Right lobe of liver (tissue), 4 donors: ENCODE measurements around the gene GLCE.

Experiments
- POLR2A ChIP-seq: fragments of 450-650 bp; IDR thresholded peaks from one replicate; pipeline ENCODE4 v1.6.1; 2017; ENCODE audit warnings: antibody characterized with exemption, mild to moderate bottlenecking
- TF ChIP-seq, protein P1 (sequence below), 4 donors: fragments of 200-600 bp in 3 of 4; fragments of 450-650 bp in 1 of 4; IDR thresholded peaks; one replicate each; pipeline versions ENCODE4 v1.5.1 to v1.8.0; 2016 to 2022; ENCODE audit warnings: antibody characterized with exemption in 4 of 4, mild to moderate bottlenecking in 2 of 4
- donor health status: DM: no; HTN: no; CAD: no.
- donor health status: DM: no; HTN: no; CAD: no.
- donor health status: DM: no; HTN: yes; CAD: no.

DNA sequence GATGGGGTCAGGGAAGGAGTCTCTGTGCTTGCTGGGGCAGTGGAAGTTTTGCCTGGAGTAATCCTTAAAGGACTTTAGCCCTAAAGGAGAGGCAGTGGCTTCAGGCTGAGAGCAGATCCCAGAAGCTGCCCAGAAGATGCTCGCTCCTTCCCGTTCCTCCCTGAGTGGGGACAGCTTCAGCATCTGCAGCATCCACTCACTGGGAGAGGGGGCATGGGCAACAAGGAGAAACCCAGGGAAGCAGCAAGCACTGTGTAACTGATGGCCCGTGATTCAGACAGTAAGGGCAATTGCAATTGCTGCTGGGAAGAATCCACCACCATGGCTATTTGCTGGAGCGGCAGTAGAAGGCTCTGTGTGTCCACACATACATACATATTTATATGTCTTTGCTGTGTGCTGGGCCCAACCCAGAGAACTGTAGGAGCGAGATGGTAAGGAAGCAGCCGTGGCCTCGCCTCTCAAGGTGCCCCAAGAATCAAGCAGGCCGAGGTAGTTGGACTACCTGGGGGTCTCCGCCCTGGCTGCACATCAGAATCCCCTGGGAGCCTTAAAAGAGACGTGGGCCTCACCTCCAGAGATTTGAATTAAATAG, 132.5 kb downstream of the GLCE start:
- TF ChIP-seq, protein P1, sequence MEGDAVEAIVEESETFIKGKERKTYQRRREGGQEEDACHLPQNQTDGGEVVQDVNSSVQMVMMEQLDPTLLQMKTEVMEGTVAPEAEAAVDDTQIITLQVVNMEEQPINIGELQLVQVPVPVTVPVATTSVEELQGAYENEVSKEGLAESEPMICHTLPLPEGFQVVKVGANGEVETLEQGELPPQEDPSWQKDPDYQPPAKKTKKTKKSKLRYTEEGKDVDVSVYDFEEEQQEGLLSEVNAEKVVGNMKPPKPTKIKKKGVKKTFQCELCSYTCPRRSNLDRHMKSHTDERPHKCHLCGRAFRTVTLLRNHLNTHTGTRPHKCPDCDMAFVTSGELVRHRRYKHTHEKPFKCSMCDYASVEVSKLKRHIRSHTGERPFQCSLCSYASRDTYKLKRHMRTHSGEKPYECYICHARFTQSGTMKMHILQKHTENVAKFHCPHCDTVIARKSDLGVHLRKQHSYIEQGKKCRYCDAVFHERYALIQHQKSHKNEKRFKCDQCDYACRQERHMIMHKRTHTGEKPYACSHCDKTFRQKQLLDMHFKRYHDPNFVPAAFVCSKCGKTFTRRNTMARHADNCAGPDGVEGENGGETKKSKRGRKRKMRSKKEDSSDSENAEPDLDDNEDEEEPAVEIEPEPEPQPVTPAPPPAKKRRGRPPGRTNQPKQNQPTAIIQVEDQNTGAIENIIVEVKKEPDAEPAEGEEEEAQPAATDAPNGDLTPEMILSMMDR (IDR thresholded peaks at IDR 0.05): no peak
- no peak for TF ChIP-seq POLR2A
